ENCODE results near the gene PTTG1IP.

GRCh38 chr21:44833663-44834062, 39.8 kb downstream of the PTTG1IP start:
- TF ChIP-seq, protein P1, sequence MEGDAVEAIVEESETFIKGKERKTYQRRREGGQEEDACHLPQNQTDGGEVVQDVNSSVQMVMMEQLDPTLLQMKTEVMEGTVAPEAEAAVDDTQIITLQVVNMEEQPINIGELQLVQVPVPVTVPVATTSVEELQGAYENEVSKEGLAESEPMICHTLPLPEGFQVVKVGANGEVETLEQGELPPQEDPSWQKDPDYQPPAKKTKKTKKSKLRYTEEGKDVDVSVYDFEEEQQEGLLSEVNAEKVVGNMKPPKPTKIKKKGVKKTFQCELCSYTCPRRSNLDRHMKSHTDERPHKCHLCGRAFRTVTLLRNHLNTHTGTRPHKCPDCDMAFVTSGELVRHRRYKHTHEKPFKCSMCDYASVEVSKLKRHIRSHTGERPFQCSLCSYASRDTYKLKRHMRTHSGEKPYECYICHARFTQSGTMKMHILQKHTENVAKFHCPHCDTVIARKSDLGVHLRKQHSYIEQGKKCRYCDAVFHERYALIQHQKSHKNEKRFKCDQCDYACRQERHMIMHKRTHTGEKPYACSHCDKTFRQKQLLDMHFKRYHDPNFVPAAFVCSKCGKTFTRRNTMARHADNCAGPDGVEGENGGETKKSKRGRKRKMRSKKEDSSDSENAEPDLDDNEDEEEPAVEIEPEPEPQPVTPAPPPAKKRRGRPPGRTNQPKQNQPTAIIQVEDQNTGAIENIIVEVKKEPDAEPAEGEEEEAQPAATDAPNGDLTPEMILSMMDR (IDR thresholded peaks at IDR 0.05) = no peak
- TF ChIP-seq POLR2A (IDR thresholded peaks at IDR 0.05) (no peak), EP300 (IDR thresholded peaks at IDR 0.05) (no peak)

Measured in upper lobe of left lung (tissue), 4 donors.